Esophagus muscularis mucosa (tissue), 3 donors: ENCODE measurements around the gene OSBPL3.

Experiments
- POLR2A ChIP-seq: fragments of 450-650 bp; IDR thresholded peaks from one replicate; pipeline ENCODE4 v1.6.1; 2017; ENCODE audit warnings: antibody characterized with exemption, moderate library complexity, mild to moderate bottlenecking, low read depth
- TF ChIP-seq, protein P1 (sequence below), 3 experiments: fragments of 200-600 bp in 2 of 3; fragments of 450-650 bp in 1 of 3; sonication (generic) in 2 of 3; IDR thresholded peaks; one replicate each; pipeline ENCODE4 v1.5.1; 2017 to 2019; ENCODE audit warnings: antibody characterized with exemption in 3 of 3, mild to moderate bottlenecking in 2 of 3, moderate library complexity in 1 of 3

DNA sequence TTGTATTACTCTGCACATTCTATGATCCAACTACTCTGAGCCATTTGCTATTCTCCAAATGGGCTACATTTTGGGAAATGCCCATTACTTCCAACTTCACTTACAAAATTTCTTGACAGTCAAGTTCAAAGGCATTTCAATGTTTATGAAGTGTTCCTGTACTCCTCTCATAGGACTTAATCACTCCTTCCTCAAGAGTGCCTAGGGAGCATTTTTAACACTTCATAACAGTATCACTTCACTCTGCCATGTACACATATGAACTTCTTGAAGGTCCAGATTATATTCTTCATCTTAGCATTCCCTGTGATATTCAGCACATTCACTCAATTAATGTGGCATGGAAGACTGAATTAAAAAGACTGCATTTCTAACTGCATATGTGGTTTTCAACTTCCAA is 21.6 kb downstream of the OSBPL3 start:
- TF ChIP-seq POLR2A = no peak
- TF ChIP-seq, protein P1, sequence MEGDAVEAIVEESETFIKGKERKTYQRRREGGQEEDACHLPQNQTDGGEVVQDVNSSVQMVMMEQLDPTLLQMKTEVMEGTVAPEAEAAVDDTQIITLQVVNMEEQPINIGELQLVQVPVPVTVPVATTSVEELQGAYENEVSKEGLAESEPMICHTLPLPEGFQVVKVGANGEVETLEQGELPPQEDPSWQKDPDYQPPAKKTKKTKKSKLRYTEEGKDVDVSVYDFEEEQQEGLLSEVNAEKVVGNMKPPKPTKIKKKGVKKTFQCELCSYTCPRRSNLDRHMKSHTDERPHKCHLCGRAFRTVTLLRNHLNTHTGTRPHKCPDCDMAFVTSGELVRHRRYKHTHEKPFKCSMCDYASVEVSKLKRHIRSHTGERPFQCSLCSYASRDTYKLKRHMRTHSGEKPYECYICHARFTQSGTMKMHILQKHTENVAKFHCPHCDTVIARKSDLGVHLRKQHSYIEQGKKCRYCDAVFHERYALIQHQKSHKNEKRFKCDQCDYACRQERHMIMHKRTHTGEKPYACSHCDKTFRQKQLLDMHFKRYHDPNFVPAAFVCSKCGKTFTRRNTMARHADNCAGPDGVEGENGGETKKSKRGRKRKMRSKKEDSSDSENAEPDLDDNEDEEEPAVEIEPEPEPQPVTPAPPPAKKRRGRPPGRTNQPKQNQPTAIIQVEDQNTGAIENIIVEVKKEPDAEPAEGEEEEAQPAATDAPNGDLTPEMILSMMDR (IDR thresholded peaks at IDR 0.05) = no peak
